Measurements from ENCODE around the gene SCN7A. TPM values are rescaled to one million over a fixed set of nuclear protein-coding genes. Genes with fewer than 3 reads are reported as not detected.
"Not testable (repeated sequence)": the region's sequence is repeated elsewhere in the genome, so short reads cannot be mapped to it uniquely, and the experiment has no call there.

Gene SCN7A
- total RNA-seq, 3 donors from 2014 or later = 0.05 TPM; not detected in 1

- Mint-ChIP-seq H3K4me1 (ENCODE audit: low read depth) (no peaks in the 10 kb centered on the region), H3K9me3 (no peaks in the 10 kb centered on the region), H3K36me3 (ENCODE audit: insufficient read depth) (no peaks in the 10 kb centered on the region), H3K4me3 (no peak overlapping the region), H3K27me3 (ENCODE audit: low read depth) (no peaks in the 10 kb centered on the region)
- DNase-seq (no peak), ATAC-seq (no peak)
Measured at GRCh38 chr2:166434491-166434890, 59.6 kb downstream of the SCN7A start.

DNA sequence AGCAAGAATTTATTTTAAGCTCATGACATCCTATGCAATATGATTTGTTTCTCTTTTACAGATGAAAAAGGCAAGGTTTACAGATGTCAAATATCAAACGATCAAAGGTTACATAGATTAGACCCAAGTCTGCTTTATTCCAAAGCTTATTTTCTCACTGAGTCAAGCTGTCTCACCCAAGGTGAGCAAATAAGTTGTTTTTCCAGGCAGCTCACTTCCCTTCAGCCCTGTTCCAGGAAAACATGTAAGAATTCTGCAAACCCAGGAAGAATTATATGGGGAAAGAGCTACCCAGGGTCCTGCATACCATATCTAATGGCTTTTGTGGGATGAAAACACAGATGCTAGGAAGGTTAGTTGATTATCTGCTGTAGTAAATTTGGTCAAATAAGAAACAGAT lies 60.6 kb downstream of the SCN7A start:
- Mint-ChIP-seq H3K4me1 (ENCODE audit: low read depth) (no peaks in the 10 kb centered on the region), H3K36me3 (ENCODE audit: insufficient read depth) (no peaks in the 10 kb centered on the region), H3K9me3 (no peaks in the 10 kb centered on the region), H3K4me3 (no peak overlapping the region), H3K27me3 (ENCODE audit: low read depth) (no peaks in the 10 kb centered on the region)
- ATAC-seq = no peak
- DNase-seq = no peak

DNA sequence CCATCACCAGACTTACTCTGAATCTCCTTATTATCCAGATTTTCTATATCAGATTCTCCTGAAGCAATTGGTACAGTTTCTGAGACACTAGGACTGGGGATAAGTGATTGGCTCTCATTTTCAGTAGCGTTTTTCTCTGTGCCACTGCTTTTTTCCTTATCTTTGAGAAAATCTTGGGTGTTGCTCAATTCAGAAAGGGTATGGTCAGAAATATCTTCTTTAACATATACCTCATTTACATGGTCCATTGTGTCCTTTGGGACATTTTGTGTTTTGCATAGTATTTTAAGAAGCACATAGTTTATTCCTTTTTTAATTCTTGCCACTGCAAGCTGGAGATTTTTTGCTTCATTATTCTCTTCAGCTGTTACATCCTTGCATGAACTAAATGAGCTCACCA lies 61.7 kb downstream of the SCN7A start:
- ATAC-seq (no peak), DNase-seq (no peak)
- Mint-ChIP-seq H3K36me3 (ENCODE audit: insufficient read depth) (no peaks in the 10 kb centered on the region), H3K4me1 (ENCODE audit: low read depth) (no peaks in the 10 kb centered on the region), H3K9me3 (no peaks in the 10 kb centered on the region), H3K4me3 (no peak overlapping the region), H3K27me3 (ENCODE audit: low read depth) (no peaks in the 10 kb centered on the region)

DNA sequence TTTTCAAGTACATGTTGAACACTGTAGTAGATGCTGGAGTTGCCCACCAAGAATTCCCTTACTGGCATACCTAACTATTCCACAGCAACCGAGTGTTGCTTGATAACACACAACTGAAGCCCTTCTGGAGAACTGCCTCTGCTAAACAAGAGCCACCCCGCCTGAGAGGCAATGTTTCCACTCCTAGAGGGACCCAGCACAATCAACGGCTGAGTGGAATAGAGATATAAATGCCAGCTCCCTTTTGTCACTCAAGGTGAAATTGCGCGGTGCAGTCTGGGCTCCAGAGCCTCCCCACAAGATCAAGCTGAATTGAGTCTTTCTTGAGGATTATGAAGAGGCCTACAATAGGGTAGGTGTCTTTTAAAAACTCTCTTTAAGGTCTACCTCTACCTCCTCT lies 69.2 kb downstream of the SCN7A start:
- DNase-seq = no peak
- Mint-ChIP-seq H3K4me3 (no peak overlapping the region), H3K27me3 (ENCODE audit: low read depth) (no peaks in the 10 kb centered on the region), H3K9me3 (no peaks in the 10 kb centered on the region), H3K36me3 (ENCODE audit: insufficient read depth) (no peaks in the 10 kb centered on the region), H3K4me1 (ENCODE audit: low read depth) (no peaks in the 10 kb centered on the region)
- ATAC-seq = no peak

DNA sequence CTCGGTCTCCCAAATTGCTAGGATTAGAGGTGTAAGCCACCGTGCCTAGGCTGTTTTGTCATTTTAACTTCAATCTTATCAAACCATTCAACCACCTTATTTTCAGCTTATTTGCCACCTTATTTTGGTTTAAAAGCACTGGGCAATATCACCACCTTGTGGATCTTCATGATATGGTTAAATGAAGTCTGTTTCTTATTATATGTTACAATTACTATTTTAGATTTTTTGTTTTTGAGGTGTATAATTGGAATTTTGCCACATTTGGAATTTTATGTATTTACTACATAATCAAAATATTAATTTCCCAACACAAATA lies 74.5 kb downstream of the SCN7A start:
- H3K4me3 Mint-ChIP-seq = no peak overlapping the region
- DNase-seq = no peak
- H3K36me3 Mint-ChIP-seq (ENCODE audit: insufficient read depth) = no peaks in the 10 kb centered on the region
- H3K27me3 Mint-ChIP-seq (ENCODE audit: low read depth) = no peaks in the 10 kb centered on the region
- H3K4me1 Mint-ChIP-seq (ENCODE audit: low read depth) = no peaks in the 10 kb centered on the region
- ATAC-seq = no peak
- peaks cover 3% of the 10 kb centered on the region for H3K9me3 Mint-ChIP-seq

DNA sequence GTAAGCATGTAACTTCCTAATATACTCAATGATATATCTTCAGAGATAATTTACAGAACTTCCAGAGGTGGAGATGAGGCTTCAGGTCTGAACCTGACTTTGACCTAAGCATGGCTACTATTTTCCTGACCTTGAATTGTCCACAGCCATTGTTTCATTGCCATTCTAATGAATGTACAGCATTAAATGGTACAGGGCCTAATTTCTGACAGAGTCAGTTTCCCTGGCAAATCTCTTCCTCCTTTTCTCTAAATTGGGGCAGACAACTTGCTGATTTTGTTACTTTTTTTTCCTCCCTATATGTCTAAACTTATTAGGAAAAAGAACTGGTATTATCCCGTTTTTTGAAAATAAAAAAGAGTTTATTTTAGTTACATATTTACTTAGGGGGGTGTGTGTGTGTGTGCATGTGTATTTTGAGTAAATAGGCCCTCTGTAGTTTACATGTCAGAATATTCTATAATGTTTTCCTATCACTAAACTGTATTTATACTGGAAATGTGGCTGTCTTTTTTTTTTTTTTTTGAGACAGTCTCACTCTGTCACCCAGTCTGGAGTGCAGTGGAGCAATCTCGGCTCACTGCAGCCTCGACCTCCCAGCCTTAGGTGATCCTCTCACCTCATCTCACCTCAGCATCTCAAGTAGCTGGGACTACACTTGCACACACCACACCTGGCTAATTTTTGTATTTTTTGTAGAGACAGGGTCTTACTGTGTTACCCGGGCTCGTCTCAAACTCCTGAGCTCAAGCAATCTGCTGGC lies 75.0 kb downstream of the SCN7A start:
- no peaks in the 10 kb centered on the region for H3K27me3 Mint-ChIP-seq (ENCODE audit: low read depth)
- no peaks in the 10 kb centered on the region for H3K36me3 Mint-ChIP-seq (ENCODE audit: insufficient read depth)
- no peaks in the 10 kb centered on the region for H3K4me1 Mint-ChIP-seq (ENCODE audit: low read depth)
- no peak overlapping the region for H3K4me3 Mint-ChIP-seq
- DNase-seq (no peak), ATAC-seq (no peak)
- H3K9me3 Mint-ChIP-seq = peaks cover 3% of the 10 kb centered on the region

DNA sequence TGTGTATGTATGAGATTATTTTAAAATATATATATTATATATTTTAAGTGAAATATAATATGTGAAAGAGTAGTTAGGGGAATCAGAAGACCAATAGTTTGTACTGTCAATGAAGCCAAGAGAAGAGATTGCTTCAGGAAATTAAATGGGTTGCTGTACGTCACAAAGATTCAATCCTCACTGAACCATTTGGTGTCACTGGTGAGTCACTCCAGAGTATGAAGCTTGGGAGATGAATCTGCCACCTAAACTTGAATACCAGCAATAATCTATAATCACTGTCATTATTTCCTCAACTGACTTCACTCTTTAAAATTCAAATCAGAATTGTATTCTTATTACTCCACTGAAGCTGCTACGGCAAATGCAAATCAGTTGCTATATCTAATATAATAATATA lies 76.4 kb downstream of the SCN7A start:
- Mint-ChIP-seq H3K9me3 (peaks cover 3% of the 10 kb centered on the region), H3K4me3 (no peak overlapping the region), H3K36me3 (ENCODE audit: insufficient read depth) (no peaks in the 10 kb centered on the region), H3K4me1 (ENCODE audit: low read depth) (no peaks in the 10 kb centered on the region), H3K27me3 (ENCODE audit: low read depth) (no peaks in the 10 kb centered on the region)
- no peak for ATAC-seq
- DNase-seq = no peak

GRCh38 chr2:166413255-166413654 lies 80.8 kb downstream of the SCN7A start:
- ATAC-seq (no peak), DNase-seq (no peak)
- no peak overlapping the region for H3K4me3 Mint-ChIP-seq
- H3K36me3 Mint-ChIP-seq (ENCODE audit: insufficient read depth) = no peaks in the 10 kb centered on the region
- peaks cover under 1% of the 10 kb centered on the region for H3K9me3 Mint-ChIP-seq
- no peaks in the 10 kb centered on the region for H3K27me3 Mint-ChIP-seq (ENCODE audit: low read depth)
- no peaks in the 10 kb centered on the region for H3K4me1 Mint-ChIP-seq (ENCODE audit: low read depth)

- H3K9me3 Mint-ChIP-seq = no peaks in the 10 kb centered on the region
- H3K36me3 Mint-ChIP-seq (ENCODE audit: insufficient read depth) = no peaks in the 10 kb centered on the region
- ATAC-seq (no peak), DNase-seq (no peak)
- H3K4me3 Mint-ChIP-seq = no peak overlapping the region
- H3K4me1 Mint-ChIP-seq (ENCODE audit: low read depth) = no peaks in the 10 kb centered on the region
- no peaks in the 10 kb centered on the region for H3K27me3 Mint-ChIP-seq (ENCODE audit: low read depth)
Measured at GRCh38 chr2:166411473-166412230, 82.4 kb downstream of the SCN7A start.

- Mint-ChIP-seq H3K4me3 (no peak overlapping the region), H3K36me3 (ENCODE audit: insufficient read depth) (no peaks in the 10 kb centered on the region), H3K27me3 (ENCODE audit: low read depth) (no peaks in the 10 kb centered on the region), H3K9me3 (no peaks in the 10 kb centered on the region), H3K4me1 (ENCODE audit: low read depth) (no peaks in the 10 kb centered on the region)
- DNase-seq (no peak), ATAC-seq (no peak)
Measured at GRCh38 chr2:166410828-166411472, 83.1 kb downstream of the SCN7A start.

DNA sequence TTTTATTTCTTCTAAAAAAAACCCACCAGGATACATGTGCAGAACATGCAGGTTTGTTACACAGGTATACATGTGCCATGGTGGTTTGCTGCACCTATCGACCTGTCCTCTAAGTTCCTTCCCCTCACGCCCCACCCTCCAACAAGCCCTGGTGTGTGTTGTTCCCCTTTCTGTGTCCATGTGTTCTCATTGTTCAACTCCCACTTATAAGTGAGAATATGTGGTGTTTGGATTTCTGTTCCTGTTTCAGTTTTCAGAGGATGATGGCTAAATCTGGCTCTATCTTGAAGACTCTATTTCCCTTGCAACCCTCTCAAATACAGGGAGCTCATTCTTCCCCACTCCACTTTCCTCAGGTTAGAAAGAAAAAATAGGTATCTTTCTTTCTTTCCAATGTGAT lies 86.3 kb downstream of the SCN7A start:
- not testable (repeated sequence) for H3K27me3 Mint-ChIP-seq (ENCODE audit: low read depth); H3K36me3 Mint-ChIP-seq (ENCODE audit: insufficient read depth); H3K4me3 Mint-ChIP-seq; DNase-seq; ATAC-seq; H3K9me3 Mint-ChIP-seq; H3K4me1 Mint-ChIP-seq (ENCODE audit: low read depth)

- Mint-ChIP-seq H3K36me3 (ENCODE audit: insufficient read depth) (no peaks in the 10 kb centered on the region), H3K27me3 (ENCODE audit: low read depth) (no peaks in the 10 kb centered on the region), H3K4me3 (no peak overlapping the region), H3K4me1 (ENCODE audit: low read depth) (no peaks in the 10 kb centered on the region), H3K9me3 (no peaks in the 10 kb centered on the region)
- DNase-seq (no peak), ATAC-seq (no peak)
Measured at GRCh38 chr2:166406374-166406773, 87.7 kb downstream of the SCN7A start.

GRCh38 chr2:166405569-166405926 lies 88.5 kb downstream of the SCN7A start:
- DNase-seq = no peak
- Mint-ChIP-seq H3K4me1 (ENCODE audit: low read depth) (no peaks in the 10 kb centered on the region), H3K4me3 (no peak overlapping the region), H3K36me3 (ENCODE audit: insufficient read depth) (no peaks in the 10 kb centered on the region), H3K9me3 (no peaks in the 10 kb centered on the region), H3K27me3 (ENCODE audit: low read depth) (no peaks in the 10 kb centered on the region)
- ATAC-seq = no peak

DNA sequence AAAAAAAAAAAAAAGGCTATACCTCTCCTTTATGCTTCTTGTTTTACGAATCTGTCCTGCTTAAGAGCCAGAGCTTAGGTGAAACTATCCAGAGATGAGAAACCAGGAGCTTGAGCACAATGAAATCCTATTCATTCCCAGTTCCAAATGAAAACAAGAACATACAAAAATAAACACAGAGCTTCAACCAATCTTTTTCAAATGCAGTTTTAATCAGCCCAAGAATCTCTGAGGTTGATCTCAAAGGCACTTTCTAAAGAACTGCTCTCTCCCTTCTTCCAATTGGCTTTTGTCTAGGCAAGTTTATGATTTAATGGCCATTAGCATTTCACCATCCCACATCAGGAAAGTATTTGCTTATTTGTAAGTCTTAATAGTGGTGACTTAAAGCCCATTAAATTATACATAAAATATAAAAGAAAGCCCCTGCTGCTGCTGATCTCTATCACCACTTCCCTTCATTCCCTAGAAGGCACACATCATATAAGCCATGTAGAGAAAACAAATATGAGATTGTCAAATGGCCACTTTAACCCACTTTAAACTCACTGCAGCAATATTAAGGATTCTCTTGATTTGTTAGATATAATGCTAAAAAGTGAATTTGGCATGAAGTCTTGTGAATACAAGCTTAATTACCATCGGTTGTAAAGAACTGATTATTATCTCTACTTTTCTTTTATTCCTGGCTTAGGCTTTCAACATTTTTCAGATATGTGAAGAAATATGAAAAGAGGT lies 89.0 kb downstream of the SCN7A start:
- Mint-ChIP-seq H3K9me3 (no peaks in the 10 kb centered on the region), H3K27me3 (ENCODE audit: low read depth) (no peaks in the 10 kb centered on the region), H3K4me1 (ENCODE audit: low read depth) (no peaks in the 10 kb centered on the region), H3K36me3 (ENCODE audit: insufficient read depth) (no peaks in the 10 kb centered on the region), H3K4me3 (no peak overlapping the region)
- DNase-seq (no peak), ATAC-seq (no peak)

Measured in activated T-cell treated with anti-CD3 and anti-CD28 coated beads, Interleukin-2, amount 50 U/mL, for 4 hours (primary cell).